GM12892 (cell line): ENCODE data around the gene FHIP2A.

Source experiments
- POLR2A ChIP-seq: IDR thresholded peaks from 2 replicates; pipeline ENCODE4 v1.6.1; 2011; ENCODE audit warnings: low read depth, low read length, control low read depth
- POLR2AphosphoS5 ChIP-seq: IDR thresholded peaks from 2 replicates; pipeline ENCODE4 v1.6.1; 2011; ENCODE audit warnings: low read depth, low read length, control low read depth
- TAF1 ChIP-seq: IDR thresholded peaks from 2 replicates; pipeline ENCODE4 v1.6.1; 2011; ENCODE audit warnings: low read depth, mild to moderate bottlenecking, control low read depth, low read length, borderline replicate concordance

GRCh38 chr10:114810926-114811325 is 10.7 kb upstream of the FHIP2A start:
- no peak for TF ChIP-seq POLR2AphosphoS5
- no peak for TF ChIP-seq POLR2A
- no peak for TF ChIP-seq TAF1
